Measurements from ENCODE around the gene NAT8. TPM values are rescaled to one million over a fixed set of nuclear protein-coding genes. Genes with fewer than 3 reads are reported as not detected.
"Not testable (repeated sequence)": the region's sequence is repeated elsewhere in the genome, so short reads cannot be mapped to it uniquely, and the experiment has no call there.

The NAT8 gene, protein sequence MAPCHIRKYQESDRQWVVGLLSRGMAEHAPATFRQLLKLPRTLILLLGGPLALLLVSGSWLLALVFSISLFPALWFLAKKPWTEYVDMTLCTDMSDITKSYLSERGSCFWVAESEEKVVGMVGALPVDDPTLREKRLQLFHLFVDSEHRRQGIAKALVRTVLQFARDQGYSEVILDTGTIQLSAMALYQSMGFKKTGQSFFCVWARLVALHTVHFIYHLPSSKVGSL
- total RNA-seq = not detected in 2 replicates

DNA sequence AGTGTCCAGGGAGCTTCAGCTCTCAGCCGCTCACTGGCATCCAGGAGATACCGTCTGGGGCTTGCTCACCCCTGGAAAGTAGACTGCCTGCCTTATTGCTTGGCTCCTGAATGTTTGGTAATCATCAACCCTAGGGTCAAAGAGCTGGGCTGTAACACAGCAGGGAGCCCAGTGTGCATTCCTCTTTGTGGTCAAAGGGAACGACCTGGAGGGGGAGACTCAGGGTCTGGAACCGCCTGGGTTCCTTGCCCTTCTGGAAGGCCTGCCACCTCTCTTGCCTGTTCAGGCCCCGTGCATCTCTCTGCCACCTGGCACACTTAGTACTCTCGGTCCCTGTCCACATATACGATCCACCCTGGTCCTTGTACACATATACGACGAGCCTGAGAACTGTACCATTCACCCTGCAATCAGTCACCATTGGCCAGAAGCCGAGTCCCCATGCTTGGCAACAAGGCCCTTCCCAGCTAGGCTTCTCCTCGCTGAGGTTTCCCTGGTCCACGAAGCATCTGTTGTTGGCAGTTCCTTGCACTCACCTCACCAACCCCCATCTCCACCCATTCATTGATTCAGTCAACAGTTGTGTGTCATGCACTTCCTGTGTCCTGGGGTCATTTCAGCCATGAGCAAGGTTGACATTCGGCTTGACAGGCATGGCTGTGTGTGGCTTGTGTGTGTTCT, at the start of gene NAT8:
Gene NAT8 (minus strand): TSS at position 85 of the 681 bp plus-strand sequence. CDS start 794 bp downstream, outside the sequence.
- peak in 1 of 2 donors; percentile 36 for DNase-seq (ENCODE audit: low read depth in 2 of 2)

DNA sequence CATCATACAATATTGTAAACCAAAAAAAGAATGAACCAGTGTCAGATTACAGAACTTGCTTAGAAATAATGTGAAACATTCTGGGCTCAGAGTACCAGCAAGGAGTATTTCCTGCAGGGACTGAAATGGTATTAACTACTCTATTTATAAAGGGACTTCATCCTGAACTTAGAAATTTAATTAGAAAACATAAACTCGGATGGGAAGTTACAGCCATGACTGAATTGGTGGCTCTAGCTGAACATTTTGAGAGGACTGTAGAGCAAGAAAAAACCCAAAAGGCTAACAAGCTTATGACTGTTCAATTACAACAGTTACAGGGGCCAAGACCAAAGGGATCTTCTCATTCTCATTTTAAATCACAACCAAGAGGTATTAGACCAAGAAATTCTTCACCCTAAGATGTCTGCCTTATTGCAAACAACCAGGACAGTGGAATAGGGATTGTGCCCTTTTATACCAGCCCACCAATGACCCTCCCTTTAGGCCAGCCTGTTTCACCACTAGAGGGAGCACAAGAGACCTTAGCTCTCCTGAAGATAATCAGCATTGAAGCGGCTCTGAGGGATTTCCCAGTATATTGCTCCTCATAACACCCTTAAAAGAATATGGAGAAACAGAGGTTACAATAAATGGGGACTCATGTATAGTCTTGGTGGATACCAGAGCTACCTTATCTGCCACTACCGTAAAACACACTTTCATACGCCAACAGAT, 48.3 kb upstream of the NAT8 start:
- DNase-seq (ENCODE audit: low read depth in 2 of 2) = peak; percentile 7 to 42

DNA sequence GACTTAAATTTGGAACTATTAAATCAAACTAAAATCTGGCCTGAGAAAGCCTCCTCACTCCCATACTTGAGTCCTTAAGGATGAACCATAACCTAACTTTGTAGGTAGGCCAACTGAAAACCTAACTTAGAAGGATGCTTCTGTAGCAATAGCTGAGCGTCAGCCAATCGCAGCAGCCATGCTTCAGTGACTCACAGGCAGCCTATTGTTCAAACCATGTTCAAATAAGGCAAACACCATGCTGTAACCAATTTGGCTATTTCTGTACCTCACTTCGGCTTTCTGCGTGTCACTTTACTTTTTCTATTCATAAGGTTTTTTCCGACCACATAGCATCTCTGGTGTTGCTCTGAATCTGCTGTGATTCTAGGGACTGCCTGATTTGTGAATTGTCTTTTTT, 46.3 kb upstream of the NAT8 start:
- DNase-seq (ENCODE audit: low read depth in 2 of 2) = not testable (repeated sequence)

DNA sequence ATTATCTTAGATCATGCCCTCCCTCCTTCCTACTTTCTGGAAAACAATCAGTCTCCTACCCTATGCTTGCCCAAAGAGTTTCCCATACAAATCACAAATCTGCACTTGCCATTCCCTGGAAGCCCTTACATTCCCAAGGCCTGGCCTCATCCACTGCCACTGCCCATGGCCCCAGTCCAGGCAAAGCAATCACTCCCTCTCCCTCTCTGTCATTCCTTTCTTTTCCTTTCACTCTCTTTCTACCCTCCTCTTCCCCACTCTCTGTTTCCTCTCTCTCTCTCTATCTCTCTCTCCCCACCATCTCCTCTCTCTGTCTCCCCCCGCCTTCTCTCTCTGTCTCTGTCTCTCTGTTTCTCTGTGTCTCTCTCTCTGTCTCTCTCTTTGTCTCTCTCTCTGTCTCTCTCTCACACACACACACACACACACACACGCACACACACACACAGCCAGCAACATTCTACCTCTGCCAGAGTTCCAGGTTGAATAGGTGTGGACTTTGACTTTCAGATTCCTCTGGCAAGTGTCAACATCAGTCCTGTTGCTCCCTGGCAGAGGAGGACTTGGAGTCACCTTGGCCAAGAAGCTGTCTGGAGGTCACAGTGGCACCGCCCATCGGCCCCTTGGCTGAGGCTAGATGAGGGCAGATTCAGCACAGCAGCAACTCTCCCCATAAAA, 43.7 kb upstream of the NAT8 start:
- no peak for DNase-seq (ENCODE audit: low read depth in 2 of 2)

DNA sequence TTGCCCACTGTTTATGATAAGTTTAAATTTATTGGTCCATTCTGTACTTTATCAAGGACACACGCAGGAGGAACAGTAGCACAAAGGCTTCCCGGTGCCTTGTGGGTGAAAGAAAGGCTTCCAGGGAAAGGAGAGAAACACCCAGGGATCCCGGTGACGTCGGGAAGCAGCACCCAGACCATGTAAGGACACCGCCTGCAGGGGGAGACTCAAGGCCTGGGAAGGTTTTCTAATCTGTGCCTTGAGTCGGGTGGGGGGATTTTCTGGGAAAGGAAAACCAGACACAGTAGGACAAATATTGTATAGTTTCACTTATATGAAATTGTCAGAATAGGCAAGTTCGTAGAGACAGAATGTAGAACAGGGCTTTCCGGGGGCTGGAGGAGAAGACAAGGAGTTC, 42.7 kb upstream of the NAT8 start:
- DNase-seq (ENCODE audit: low read depth in 2 of 2) = not testable (repeated sequence)

DNA sequence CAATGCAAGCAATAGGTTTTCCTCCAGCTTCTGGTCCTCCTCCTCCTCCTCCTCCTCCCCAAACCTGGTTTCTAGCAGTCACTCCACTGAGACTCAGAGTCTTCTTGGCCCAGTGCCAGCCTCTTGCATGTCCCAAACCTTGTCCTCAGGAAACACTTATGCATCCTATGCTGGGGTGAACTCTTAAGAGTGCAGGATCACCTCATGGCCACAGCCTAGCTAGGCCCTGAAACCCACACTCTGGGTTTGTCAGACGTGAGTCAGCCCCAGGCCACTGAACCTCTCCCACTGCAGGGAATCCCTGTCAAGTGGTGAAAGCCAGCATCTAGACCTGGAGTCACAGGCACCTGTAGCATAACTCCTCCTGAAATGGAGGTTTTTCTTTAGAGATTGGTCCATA, 42.1 kb upstream of the NAT8 start:
- DNase-seq (ENCODE audit: low read depth in 2 of 2) = not testable (repeated sequence)

DNA sequence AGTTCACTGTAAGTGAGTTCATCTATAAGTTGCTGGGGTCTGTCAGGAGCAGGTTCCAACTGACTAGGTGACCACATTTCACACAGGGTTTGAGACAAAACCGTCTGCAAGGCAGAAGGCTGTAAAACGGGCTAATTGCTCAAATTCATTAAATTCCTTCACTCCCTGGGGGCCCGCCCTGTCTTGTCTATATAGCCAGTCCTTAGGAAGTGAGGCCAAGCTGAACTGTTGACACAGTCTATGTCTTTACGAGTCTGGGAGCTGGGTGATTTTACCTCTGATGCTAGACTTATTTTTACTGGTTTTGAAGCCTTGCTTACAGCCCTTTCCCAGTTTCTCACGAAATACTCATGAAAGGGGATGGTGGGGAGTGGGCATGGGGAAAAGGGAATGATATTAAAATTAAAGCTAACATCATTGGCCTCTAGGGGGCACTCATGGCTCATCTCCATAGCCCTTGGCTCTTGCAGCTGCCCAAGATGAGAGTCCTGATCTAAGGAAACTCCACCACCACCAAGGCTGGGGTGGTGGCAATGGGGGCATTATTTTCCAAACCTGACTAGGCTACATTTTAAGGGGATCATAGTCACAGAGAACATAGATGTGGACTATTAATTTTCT, 37.8 kb upstream of the NAT8 start:
- DNase-seq (ENCODE audit: low read depth in 2 of 2) = peak in 1 of 2 donors; percentile 45

DNA sequence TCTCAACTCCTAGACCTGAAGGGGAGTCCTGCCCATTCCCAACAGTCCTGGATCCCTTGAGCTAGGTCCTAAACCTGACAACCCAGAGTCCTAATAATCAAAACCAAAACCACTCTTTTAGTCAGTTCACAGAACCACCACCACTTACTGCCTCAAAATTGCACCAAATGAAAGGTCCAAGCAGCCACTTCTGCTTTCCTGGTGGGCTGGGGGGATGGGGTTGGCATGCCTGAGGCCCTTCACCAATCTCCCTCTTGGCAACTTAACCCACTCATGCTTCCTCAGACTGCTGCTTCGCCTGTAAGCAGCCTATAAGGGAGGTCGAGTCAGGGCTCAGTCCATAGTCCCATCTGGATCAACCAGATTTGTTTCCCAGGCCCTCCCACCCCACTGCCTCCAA, 37.0 kb upstream of the NAT8 start:
- DNase-seq (ENCODE audit: low read depth in 2 of 2) = not testable (repeated sequence)

DNA sequence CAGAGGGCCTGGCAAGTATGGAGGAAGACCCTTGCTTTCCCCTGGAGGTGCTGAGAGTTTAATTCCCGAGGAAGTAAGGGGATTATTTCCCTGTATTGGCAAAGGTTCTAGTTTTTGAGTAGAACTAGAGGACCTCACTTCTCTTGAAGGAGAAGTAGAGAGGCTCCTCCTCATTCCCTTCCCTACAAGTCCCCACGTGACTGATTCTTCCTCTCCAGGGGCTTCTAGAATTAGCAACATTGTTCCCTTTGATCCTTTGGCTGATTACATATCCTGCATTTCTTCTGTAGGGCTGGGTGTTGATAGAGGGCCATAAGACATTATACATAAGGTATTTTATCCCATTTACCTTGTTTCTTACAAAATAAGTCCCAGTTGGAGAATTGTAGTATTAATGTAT, 35.8 kb upstream of the NAT8 start:
- DNase-seq (ENCODE audit: low read depth in 2 of 2) = not testable (repeated sequence)

DNA sequence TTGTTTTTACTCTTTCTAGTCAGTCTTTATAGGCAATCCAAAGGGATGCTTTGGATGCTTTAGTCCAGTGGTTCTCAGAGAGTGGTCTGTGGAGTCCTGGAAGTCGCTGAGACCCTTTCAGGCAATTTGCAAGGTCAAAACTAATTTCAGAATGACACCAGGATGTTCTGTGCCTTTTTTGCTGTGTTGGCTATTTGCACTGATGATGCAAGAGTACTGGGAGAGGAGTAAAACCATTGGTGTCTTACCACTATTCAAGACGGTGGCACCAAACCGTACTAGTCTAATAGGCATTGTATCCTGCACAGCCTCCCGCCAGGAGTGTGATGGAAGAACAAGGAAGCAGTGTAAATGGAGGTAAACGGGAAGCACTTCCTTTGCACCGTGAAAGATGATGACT, 34.0 kb upstream of the NAT8 start:
- DNase-seq (ENCODE audit: low read depth in 2 of 2) = not testable (repeated sequence)

DNA sequence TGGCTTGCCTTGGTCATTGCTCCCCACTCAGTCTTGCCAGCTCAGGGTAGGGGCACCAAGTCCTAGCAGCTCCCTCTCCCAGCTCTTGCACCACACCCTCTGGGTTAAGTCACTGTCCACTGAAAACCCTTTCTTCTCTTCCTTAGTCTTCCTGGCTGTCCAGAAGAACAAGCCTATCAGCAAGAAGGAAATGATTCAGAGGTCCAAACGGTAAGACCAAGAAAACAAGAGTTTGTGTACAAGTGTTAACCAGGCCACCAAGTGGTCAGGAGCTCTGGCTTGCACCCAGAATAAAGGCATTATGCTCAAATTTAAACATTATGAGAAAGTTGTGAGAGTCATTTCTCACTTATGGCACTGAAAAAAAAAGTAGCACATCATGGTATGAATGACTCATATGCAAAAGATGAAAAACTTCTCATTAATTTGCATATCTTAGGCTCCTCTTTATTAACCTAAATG, 32.5 kb upstream of the NAT8 start:
- DNase-seq (ENCODE audit: low read depth in 2 of 2) = peak in 1 of 2 donors; percentile 5

DNA sequence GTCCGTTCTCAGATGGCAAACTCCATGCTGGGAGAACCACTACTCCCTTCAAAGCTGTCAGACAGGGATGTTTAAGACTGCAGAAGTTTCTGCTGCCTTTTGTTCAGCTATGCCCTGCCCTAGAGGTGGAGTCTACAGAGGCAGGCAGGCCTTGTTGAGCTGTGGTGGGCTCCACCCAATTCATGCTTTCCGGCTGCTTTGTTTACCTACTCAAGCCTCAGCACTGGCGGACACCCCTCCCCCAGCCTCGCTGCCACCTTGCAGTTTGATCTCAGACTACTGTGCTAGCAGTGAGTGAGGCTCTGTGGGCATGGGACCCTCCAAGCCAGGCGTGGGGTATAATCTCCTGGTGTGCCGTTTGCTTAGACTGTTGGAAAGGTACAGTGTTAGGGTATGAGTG, 27.8 kb upstream of the NAT8 start:
- not testable (repeated sequence) for DNase-seq (ENCODE audit: low read depth in 2 of 2)

DNA sequence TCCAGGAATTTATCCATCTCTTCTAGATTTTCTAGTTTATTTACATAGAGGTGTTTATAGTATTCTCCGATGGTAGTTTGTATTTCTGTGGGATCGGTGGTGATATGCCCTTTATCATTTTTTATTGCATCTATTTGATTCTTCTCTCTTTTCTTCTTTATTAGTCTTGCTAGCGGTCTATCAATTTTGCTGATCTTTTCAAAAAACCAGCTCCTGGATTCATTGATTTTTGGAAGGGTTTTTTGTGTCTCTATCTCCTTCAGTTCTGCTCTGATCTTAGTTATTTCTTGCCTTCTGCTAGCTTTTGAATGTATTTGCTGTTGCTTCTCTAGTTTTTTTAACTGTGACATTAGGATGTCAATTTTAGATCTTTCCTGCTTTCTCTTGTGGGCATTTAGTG, 25.0 kb upstream of the NAT8 start:
- not testable (repeated sequence) for DNase-seq (ENCODE audit: low read depth in 2 of 2)

DNA sequence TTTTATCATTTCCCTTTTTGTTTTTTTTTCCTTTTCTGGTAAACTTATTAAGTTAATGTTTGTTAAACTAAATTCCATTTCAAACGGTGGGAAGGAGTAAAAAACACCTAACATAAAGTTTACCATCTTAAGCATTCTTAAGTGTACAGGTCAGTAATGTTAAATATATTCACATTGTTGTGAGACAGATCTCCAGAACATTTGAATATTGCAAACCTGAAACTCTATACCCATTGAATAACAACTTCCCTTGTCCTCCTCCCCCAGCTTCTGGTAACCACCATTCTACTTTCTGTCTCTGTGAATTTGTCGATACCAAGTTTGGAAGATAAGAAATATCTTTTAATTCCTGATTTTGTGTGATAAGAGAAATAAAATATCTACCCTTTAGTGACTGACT, 12.0 kb upstream of the NAT8 start:
- DNase-seq (ENCODE audit: low read depth in 2 of 2) = no peak

DNA sequence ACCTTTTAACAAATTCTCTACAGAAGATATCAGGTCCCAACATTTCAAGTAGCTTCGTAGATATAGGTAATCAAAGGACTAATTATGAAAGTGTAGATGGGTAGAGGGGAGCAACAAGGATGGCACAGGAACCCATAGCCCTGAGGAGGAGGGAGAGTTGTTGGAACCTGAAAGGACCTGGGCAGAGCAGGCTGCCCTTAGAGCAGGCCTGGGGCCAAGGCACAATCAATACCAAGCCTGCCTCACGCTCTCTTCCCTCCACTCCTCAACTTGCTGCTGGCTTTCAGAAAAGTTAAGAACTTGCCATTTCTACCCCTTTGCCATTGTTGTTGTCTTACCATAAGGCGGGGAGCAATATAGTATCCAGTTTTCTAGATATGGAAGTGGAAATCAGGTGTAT, 10.1 kb upstream of the NAT8 start:
- no peak for DNase-seq (ENCODE audit: low read depth in 2 of 2)

DNA sequence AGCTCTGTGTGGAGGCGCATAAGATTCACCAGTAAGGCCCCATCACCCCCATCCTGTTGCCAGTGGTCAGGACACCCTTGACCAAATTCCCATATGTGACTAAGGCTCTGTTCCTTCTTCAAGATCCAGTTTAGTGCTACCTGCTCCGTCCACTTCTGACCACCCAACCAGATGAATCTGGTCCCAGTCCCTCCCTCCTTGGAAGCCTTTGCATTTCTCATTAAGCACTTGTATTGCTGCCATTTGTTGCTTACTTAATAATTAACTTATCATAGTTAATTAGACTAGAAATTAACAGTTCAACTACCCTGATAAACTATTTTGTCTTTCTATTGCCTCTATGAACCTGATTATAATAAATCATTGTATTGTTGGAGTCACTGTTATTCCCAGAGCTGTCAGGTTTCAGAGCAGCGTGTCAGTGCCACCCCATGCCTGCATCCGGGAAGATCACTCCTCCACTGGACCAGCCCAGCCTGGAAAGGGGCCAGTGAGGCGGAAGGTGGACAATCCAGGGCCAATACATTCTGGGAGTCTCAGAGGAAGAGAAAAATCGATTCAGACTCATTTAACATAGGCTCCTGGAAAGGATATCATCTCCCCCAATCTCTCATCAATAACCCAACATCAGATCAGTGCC, 9.5 kb upstream of the NAT8 start:
- DNase-seq (ENCODE audit: low read depth in 2 of 2) = no peak

DNA sequence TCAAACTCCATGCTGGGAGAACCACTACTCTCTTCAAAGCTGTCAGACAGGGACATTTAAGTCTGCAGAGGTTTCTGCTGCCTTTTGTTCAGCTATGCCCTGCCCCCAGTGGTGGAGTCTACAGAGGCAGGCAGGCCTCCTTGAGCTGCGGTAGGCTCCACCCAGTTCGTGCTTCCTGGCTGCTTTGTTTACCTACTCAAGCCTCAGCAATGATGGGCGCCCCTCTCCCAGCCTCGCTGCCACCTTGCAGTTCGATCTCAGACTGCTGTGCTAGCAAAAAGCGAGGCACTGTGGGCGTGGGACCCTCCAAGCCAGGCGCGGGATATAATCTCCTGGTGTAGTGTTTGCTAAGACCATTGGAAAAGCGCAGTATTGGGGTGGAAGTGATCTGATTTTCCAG, 5.5 kb upstream of the NAT8 start:
- DNase-seq (ENCODE audit: low read depth in 2 of 2) = not testable (repeated sequence)

DNA sequence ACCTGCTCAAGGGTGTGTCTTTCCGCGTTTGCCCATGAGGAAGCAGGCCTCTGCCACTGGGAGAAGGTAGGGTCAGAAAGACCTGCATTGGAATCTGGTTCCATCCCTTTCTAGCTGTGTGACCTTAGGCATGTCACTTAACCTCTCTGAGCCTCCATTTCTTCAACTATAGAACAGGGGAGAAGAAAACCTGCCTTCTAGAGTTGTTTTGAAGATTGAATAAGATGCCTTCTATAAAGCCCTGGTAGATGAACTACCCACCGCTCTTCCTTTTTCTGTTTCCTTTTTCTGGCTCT, 507 bp downstream of the NAT8 start:
- DNase-seq (ENCODE audit: low read depth in 2 of 2) = no peak

DNA sequence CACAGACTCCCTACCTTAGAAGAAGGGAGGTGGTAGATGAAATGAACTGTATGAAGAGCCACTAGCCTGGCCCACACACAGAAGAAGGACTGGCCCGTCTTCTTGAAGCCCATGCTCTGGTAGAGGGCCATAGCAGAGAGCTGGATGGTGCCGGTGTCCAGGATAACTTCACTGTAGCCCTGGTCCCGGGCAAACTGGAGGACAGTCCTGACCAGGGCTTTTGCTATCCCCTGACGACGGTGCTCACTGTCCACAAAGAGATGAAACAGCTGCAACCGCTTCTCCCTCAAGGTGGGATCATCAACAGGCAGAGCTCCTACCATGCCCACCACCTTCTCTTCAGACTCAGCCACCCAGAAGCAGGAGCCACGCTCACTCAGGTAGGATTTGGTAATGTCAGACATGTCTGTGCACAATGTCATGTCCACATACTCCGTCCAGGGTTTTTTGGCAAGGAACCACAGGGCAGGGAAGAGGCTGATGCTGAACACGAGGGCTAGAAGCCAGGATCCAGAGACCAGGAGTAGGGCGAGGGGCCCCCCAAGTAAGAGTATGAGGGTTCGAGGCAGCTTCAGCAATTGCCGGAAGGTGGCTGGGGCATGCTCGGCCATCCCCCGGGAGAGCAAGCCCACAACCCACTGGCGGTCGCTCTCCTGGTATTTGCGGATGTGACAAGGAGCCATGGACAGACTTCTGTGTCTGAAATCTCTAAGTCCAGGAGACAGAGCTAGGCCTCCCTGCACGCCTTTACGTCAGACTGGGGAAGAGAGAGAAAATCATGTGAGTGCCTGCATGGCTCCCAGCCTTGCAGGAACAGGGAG, 1.1 kb downstream of the NAT8 start:
- DNase-seq (ENCODE audit: low read depth in 2 of 2) = no peak

DNA sequence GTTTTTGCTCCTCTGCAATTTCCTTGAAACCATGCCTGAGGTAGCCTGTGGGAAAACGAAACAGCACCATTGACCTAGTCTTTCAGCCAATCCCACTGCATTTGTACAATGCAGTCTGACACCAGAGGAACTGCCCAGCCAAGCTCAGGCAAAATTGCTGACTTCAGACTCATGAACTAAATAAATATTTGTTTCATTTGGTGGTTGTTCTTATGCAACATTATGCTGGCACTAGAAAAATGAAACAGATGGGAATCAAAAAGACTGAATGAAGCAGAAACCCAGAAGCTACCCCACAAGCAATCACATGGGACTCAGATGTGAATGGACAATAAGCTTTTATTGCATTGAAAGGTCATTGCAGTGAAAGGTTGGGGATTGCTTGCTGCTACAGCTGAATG, 1.7 kb downstream of the NAT8 start:
- no peak for DNase-seq (ENCODE audit: low read depth in 2 of 2)
